RWPE1 (cell line): ENCODE measurements around the gene TSPY4.
"Not testable (repeated sequence)": the region's sequence is repeated elsewhere in the genome, so short reads cannot be mapped to it uniquely, and the experiment has no call there.

Experiments used
- CTCF ChIA-PET: fragments of 350-600 bp; sonication (Branson Sonifier 250); formaldehyde crosslinking; extraction: SDS; loops from one replicate; lab custom pipeline; 2021; lab: Yijun Ruan, JAX
- POLR2A ChIA-PET: fragments of 400-600 bp; formaldehyde crosslinking; extraction: SDS; loops from one replicate; lab custom pipeline; 2020; ENCODE audit warnings: antibody characterized with exemption; ENCODE audit not compliant: low non-redundant PET; lab: Yijun Ruan, JAX
- DNase-seq: peaks from one replicate; pipeline ENCODE4 v3.0.0; 2012; ENCODE audit warnings: low spot score
- H3K27ac ChIP-seq: fragments of 450-650 bp; 2 replicates; pipeline ENCODE4 v1.5.1; 2017
- CTCF ChIP-seq: fragments of 450-650 bp; conservative IDR thresholded peaks from 2 replicates; pipeline ENCODE4 v1.5.1; 2017; ENCODE audit warnings: low read depth, mild to moderate bottlenecking

The TSPY4 gene

GRCh38 chrY:9337164-9337563 is at the start of gene TSPY4:
TSPY4 (plus strand) TSS chrY:9337464; CDS start chrY:9337510, 46 bp downstream.
- H3K27ac ChIP-seq, DNase-seq, CTCF ChIA-PET, POLR2A ChIA-PET: not testable (repeated sequence)

GRCh38 chrY:9320996-9321395 is 16.3 kb upstream of the TSPY4 start:
- no peak for DNase-seq
- no peak for TF ChIP-seq CTCF
- no peak overlapping the region for H3K27ac ChIP-seq
- ChIA-PET POLR2A (no interaction called here), CTCF (no interaction called here)

- POLR2A ChIA-PET, CTCF ChIA-PET, DNase-seq, H3K27ac ChIP-seq: not testable (repeated sequence)
Observed at GRCh38 chrY:9357497-9357896, 20.2 kb downstream of the TSPY4 start, which contains the start of gene TSPY8. TSPY8 (plus strand) TSS chrY:9357797; CDS start chrY:9357843, 46 bp downstream.
